CD4-positive, alpha-beta T cell treated with Interleukin-6 for 4 hours (primary cell): Measurements from ENCODE around the gene RECQL.

Experiments
- DNase-seq: peaks from one replicate; pipeline ENCODE4 v3.0.0-alpha.2; 2020; ENCODE audit warnings: mixed read lengths

Gene RECQL, protein sequence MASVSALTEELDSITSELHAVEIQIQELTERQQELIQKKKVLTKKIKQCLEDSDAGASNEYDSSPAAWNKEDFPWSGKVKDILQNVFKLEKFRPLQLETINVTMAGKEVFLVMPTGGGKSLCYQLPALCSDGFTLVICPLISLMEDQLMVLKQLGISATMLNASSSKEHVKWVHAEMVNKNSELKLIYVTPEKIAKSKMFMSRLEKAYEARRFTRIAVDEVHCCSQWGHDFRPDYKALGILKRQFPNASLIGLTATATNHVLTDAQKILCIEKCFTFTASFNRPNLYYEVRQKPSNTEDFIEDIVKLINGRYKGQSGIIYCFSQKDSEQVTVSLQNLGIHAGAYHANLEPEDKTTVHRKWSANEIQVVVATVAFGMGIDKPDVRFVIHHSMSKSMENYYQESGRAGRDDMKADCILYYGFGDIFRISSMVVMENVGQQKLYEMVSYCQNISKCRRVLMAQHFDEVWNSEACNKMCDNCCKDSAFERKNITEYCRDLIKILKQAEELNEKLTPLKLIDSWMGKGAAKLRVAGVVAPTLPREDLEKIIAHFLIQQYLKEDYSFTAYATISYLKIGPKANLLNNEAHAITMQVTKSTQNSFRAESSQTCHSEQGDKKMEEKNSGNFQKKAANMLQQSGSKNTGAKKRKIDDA

DNA sequence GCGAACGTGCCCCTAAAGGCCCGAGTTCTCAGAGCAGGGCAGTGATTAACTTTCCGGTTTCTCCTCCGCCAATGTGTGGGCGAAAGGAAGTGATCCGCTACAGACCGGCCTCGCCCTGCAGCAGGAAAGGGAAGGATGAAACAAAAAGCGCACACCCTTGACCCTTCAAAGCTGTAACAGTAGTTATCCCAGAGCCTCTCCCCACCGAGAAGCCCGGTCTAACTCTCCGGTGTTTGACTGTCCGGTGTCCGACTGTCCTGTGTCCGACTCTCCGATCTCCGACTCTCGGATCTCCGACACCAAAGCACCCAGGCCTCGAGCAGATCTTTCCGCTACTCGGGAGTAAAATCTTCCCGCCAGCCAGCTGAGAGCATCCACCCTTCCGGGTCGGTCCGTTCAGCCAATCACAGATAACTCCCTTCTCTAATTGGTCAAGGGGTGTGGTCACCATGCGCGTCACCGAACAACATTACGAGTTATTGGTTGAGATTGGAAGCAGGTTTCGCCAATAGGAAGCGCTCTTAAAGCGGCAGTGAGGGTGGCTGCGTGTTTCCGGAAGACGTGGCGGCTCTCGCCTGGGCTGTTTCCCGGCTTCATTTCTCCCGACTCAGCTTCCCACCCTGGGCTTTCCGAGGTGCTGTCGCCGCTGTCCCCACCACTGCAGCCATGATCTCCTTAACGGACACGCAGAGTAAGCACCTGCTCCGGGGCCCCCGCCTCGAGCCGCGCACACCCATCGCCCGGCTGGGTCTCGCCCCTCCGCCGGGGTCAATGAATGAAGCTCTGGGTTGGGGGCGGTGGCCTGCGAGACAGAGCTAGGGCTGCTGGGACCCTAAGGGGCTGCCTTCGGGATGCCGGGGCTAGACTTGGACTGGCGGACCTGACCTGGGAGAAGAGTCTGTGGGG, at the start of gene RECQL, which contains the start of gene GOLT1B:
RECQL (minus strand) TSS at position 378 of the 906 bp plus-strand sequence. CDS start 2,065 bp downstream, outside the sequence.
GOLT1B (plus strand) TSS at position 532 of the 906 bp plus-strand sequence; CDS start at position 667, 135 bp downstream.
- DNase-seq, result peak; percentile 90

DNA sequence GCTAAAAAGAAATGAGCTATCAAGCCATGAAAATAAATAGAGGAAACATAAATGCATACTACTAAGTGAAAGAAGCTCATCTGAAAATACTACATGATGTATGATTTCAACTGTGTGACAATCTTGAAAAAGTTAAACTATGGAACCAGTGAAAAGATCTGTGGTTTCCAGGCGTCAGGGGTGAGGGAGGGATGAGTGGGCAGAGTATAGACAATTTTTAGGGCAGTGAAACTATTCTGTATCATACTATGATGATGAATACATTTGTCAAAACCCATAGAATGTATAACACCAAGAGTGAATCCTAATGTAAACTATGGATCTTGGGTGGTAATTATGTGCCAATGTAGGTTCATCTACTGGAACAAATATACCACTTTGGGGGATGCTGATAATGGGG, 46.0 kb upstream of the RECQL start:
- no peak for DNase-seq

DNA sequence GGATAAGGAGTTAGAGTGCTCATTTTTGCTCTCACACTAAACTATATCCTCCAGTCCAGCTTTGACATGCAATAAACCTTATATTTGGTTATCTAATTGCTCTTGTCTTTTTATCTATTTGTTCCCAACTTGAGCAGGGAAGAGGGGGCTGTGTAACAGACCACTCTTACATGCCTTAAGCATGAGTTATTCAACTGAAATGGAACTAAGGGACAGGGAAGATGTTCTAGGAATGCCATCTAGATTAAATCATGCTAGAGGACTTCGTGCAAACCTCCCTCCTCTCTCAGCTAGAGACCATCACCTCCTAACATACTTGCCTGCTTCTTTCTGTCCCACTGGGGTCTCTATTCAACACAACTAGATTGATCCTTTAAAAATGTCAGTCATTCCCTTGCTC, 45.3 kb upstream of the RECQL start:
- no peak for DNase-seq

DNA sequence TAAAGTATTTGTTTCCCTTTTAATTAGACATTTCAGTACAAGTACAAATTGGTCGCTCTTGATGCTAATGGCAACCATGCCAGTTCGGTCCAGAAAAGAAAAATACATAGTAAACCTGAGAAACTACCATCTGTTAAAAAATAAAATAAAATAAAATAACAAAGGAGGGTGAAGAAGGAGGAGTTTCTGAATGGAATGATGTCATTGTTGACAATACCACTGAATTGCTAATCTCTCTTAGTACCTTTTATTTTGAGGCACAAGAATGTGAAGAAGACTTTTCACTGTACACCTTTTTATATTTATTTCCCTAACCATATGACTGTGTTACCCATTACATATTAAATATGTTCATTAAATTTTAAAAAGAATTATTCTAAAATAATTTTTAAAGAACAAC, 44.1 kb upstream of the RECQL start:
- no peak for DNase-seq

DNA sequence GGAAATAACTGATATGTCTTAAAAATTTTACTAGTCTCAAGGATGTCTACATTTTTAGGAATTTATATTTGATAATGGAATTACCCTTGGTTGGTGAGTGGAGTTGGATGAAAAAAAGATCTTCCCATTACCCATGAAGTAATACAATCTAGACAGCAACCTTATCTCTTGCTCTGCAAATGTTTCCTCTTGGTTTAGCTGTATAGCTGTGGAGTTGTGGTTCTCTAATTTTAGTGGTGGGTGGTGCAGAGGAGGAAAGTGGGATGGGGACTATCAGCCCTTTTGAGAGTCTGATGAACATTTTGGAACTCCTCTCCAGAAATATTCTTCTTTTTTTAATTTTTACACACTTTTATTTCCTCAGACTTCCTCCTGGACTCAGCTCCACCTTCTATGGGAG, 41.7 kb upstream of the RECQL start:
- DNase-seq, result no peak

DNA sequence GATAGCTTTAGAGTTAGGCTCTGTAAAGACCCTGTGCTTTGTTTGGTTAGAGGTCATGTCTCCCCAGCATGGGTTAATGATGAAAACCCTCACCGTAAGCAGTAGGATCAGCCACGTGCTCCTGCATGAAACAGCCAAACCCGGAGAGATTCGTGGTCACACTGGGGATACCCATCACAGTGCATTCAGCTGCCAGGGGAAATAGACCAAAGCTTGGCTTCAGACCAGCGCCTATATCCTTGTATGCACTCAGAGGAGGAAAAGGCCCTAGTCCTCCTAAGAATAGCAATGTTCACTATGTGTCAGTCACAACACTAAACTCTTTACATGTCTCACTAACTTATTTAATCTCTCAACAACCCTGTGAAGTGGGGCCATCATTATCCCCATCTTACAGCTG, 41.0 kb upstream of the RECQL start:
- DNase-seq, result no peak

DNA sequence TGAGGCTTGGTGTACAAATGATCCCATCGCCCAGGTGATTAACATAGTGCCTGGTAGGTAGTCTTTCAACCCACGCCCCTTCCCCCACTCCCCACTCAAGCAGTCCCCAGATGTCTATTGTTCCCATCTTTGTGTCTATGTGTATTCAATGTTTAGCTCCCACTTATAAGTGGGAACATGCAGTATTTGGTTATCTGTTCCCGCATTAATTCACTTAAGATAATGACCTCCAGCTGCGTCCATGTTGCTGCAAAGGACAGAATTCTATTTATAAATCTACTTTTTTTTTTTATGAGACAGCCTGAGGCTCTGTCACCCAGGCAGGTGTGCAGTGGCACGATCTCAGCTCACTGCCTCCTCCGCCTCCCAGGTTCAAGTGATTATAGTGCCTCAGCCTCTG, 40.3 kb upstream of the RECQL start:
- DNase-seq, result no peak

DNA sequence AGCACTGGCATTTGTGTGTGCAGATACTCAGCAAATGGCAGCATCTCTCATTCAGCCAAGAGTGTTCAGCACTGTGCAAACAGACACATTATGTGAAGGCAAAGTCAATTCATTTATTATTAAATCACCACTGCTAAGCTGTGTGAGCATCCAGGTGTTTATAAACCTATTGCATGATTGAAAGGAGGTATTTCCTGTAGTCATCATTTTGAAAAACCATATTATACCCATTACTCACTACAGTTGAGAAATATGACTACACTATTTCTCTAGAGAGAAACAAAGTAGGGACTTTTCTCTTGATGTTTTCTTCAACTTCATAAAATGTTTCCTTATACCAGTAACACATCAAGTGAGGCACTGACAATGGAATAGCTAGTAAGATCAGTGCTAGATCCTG, 38.4 kb upstream of the RECQL start:
- DNase-seq, result no peak

DNA sequence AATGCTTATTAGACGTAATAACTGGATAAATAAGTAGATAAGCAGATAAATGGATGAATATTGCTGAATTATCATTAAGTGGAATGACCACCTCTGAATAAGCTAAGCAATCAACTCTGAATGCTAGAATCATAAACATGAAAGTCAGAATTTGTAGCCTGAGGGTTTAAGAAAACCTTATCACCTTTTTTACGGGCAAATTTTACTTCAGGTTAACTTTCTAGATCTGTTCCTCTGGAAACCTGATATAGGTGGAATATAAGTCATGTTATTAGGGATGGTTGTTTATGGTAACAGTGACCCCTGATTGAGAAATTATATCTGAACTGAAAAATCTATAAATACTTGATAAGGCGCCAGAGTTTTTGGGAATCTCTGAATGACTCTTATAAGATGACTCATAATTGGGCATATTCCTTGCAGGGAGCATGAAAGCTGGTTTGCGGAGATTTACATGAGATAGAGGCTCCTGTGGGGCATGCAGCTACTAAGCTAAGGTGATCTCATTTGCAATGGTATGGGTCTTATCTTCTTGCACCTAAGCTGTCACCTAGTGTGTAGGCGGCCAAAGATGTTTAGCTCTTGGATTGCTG, 36.7 kb upstream of the RECQL start:
- no peak for DNase-seq

DNA sequence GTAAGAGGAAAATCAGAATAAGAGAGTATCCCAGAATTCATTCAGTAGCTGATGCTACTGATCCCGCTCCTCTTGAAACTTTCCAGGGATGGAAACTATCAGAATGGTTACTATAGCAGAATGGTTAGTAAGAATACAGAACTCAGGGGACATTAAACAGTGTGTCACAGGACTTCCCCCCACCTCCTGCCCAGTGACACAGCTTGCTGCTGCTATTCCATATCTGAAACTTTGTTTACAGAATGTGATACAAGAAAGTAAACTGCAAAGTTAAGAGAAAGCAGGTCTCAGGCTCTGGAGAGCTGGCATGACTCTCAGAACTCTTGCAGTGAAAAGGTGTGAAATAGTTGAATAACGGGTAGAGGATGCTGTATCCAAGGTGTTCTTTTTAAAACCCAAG, 28.0 kb upstream of the RECQL start:
- DNase-seq, result no peak

DNA sequence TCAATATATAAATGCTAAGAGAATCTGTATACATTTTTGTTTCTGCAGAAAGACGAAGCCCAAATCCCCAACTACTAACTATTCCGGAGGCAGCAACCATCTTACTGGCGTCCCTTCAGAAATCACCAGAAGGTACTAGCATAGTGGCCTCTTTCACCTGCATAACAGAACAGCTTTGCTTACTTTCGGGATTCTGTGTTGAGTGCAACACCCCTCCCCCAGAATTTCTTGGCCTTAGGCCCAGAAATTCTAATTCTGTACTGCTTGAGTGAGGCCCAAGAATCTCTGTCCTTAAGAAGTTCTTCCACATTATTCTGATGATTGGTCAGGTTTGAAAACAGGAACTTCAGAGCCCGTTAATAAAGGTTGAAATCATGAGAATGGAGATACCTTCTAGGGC, 27.5 kb upstream of the RECQL start:
- no peak for DNase-seq

DNA sequence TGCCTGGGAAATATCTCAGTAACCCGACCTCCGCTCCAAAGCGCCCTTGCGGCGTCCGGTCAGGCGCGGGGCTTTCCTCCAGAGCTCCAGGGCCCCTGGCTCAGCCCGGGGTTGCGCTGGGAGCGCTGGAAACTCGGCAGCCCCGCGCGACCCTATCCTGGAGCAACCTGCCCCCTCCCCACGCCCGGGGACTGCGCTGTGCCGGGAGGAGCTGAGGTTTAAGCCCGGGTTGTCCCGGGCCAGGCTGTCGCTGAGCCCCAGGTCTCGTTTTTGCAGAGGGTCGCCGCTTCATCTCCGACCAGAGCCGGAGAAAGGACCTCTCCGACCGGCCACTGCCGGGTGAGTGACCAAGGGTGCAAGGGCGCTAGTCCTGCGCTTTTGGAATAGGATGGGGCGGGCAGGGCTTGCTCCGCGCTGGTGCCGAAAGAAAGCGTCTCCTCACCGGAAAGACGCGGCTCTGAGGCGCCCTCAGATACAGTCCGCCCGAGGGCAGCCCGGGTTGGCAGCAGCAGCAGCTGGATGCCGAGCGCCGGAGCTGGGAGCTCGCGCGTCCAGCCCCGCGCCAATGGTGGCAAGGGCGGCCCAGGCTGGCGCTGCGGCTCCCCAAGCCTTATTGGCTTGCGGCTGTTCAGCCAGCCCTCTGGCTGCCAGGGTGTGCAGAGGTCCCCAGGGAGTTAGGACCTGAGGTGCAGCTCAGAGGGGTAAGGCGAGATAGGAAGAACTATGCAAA, 26.2 kb upstream of the RECQL start:
- DNase-seq, result peak; percentile 68

DNA sequence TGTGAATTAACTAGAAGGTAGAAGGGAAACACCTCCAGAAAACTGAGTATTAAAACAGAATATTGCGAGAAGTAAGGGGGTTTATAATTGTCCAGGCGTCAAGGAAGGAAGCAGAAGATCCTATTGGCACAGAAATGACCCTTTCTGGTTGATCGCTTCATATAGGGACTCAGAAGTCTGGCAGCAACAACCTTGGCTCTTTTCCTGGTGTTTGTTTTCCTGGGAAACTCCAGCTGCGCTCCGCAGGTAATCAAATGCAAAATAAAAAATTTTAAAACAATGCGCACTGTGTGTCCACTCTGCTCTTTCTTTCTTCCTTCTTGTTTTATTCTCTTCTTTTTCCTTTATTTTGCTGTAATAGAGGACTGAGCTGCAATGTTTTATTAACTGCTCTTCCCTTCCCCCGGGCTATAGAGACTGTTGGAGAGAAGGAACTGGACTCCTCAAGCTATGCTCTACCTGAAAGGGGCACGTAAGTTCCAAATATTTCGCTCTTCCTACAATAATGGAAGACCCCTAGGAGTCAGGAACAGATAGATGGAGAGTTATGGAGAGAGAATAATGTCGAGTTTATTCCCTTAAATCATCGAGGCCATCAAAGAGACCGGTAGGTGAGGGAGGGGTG, 25.4 kb upstream of the RECQL start:
- no peak for DNase-seq

DNA sequence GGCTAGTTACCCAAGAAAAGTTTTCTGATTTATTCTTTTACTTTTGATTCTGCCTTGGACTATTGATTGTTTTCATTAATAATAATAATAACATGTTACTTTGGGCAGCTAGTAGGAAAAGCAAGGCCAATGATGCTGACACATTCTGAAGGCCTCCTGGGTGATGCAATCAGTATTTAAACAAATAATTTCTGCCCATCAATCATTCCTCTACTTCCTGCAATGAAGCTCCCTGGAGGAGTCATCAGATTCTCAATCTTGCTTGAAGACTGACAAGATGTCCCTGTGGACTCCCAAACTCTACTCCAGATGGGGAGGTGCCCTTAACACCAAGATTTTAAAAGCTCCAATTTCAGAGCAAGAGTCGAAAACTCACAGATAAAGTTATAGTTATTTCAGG, 24.6 kb upstream of the RECQL start, which contains the start of gene SPX:
SPX (plus strand) TSS at position 244 of the 400 bp plus-strand sequence. CDS start 177 bp downstream, outside the sequence.
- DNase-seq, result no peak

DNA sequence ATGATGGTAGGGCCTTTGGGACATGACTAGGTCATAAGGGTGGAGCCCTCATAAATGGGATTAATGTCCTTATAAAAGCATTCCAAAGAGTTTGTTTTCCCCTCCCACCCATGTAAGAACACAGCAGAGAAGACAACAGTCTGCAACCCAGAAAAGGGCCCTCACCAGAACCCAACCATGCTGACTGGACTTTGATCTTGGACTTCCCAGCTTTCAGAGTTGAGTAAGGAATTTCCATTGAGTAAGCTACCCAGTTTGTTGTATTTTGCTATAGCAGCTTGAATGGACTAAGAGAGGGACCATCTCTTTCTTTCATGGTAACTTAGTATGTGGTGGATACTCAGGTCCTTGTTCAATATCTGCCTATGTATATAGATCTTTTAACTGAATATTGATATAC, 21.7 kb upstream of the RECQL start:
- no peak for DNase-seq

DNA sequence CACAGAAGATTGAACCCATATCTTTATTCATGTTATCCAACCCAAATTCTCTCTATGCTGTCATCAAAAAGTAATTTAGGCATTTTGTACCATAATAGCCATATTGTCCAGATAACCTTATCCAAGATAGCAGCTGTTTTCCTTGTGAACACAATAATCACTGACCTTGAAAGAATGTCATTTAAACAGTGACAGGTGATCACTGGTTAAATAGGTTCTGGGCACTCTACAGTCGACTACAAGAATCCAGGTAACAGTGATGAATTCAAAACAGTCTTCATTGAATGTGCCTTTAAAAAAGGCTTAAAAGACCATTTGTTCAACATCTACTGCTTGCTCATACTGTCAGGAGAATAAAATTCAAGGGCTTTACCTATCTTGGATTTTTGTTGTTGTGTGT, 20.1 kb upstream of the RECQL start:
- DNase-seq, result no peak

DNA sequence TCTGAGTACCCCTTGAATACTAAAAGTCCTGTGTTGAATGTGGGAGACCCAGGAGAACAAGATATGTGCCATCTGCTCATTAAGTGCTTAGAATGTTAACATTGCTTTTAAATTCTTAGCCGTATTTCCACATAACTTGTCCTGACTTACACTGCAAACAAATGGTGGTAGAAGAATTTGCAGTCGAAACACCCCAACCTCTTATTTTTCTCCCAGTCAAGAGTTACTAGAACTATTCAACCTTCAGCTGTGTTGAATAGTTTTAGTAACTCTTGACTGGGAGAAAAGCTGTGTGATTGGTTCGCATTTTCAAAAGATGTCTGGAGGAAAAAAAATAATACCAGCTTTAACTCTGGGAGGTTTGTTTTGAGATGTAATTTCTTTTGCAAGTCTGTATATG, 17.0 kb upstream of the RECQL start:
- no peak for DNase-seq

DNA sequence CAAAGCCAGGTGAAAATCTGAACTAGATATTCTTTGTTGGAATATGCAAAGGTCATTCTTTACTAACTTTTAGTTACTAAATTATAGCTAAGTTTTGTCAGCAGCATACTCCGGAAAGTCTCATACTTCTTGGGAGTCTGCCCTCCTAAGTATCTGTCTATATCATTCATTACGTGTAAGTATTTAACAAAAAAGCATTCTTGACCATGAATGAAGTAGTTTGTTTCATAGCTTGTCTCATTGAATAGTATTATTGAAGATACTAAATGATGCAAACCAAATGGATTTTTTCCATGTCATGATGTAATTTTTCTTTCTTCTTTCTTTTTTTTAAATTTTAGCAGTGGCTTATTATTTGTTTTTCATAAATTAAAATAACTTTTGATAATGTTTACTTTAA, 14.8 kb upstream of the RECQL start:
- DNase-seq, result no peak

DNA sequence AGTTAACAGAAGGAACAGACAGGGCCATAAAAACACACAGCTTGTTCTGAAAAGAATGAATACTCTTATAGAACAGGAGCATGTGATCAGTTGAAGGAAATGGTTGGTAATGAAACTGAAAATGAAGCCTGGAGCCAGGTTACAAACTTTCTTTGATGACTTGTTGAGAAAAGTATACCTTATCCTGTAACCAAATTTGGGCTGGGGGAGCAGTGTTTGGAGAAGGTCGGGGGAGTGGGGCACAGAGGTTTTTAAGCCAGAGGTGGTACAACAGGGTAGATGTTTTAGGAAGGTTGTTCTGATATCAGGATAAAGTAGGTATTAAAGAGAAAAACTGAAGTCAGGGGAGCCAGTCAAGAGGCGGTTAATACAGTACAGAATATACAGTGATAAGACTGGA, 8.3 kb upstream of the RECQL start:
- peak; percentile 2 for DNase-seq

DNA sequence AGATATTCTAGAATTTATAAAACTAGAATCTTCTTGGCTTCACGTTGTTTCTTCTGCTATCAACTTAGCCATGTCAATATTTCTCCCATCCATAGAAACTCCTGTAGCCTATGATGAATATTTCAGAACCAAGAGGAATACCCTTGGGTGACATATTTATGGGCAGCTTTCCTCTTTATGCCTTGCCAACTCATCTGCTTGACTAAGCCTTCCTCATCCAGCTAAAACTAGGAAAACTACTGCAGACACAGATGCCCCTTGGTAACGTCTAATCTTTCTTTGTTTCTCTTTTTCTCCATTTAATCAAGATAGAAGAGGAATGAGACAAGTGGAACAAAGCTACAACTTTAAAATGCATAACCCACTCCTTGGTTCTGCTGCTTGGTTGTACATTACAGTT, 6.4 kb upstream of the RECQL start:
- no peak for DNase-seq

DNA sequence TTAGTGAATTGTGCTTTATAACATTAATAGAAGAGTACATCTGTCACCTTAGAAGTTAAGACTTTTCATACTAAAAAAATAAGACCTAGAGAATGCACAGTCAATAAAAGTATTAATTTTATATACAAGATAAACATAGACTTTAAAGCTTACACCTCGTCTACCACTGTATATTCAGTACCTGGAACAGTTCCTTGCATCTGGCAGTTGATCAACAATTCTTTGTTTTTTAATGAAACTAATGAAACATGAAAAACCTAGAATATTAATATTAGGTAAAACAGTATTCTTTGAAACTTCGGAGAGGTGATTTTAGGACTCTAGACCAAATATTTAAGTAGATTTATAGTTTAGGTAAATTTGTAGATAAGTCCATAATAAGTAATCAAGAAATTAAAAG, 4.5 kb upstream of the RECQL start:
- DNase-seq, result no peak

DNA sequence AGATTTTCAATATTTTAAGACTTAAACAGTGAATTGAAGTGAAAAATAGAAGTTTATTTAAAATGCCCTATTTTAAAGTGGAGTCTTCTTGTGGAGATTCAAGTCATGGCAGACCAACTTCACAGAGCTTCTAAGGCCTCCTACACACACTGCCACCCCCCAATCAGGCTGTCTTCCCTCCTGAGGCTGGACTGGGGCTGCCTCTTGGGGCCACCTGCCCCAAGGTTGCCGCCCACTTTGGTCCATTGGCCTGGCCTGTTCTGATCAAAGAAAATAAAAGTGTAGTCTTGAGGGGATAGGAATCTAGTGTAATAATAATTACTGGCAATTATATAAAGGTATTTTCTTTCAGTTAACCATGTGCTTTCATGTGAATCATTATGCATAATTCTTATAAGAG, 1.4 kb upstream of the RECQL start:
- no peak for DNase-seq
